GM21423 (cell line): ENCODE results near the gene PRPF6.
"Not testable (repeated sequence)": the region's sequence is repeated elsewhere in the genome, so short reads cannot be mapped to it uniquely, and the experiment has no call there.

Source experiments
- ATAC-seq: cut with Tn5 transposase; IDR thresholded peaks from one replicate; pipeline ENCODE4 v1.9.1; 2021; ENCODE audit warnings: mild to moderate bottlenecking, moderate library complexity; ENCODE audit not compliant: unreplicated experiment

PRPF6 gene

GRCh38 chr20:63972312-63973159 lies 8.4 kb upstream of the PRPF6 start:
- no peak for ATAC-seq

- ATAC-seq: no peak
These were observed 7.8 kb upstream of the PRPF6 start for GRCh38 chr20:63973160-63973479.

- ATAC-seq: peak; percentile 35
These were observed 7.1 kb upstream of the PRPF6 start for GRCh38 chr20:63973636-63974401.

GRCh38 chr20:63974402-63975200 lies 6.3 kb upstream of the PRPF6 start:
- ATAC-seq: no peak

- not testable (repeated sequence) for ATAC-seq
These were observed 4.4 kb upstream of the PRPF6 start for GRCh38 chr20:63976511-63976910.

GRCh38 chr20:63976980-63977738 lies 3.8 kb upstream of the PRPF6 start:
- no peak for ATAC-seq

- no peak for ATAC-seq
These were observed 3.1 kb upstream of the PRPF6 start for GRCh38 chr20:63977739-63978276.

GRCh38 chr20:63978319-63979228 lies 2.4 kb upstream of the PRPF6 start:
- ATAC-seq: no peak

- no peak for ATAC-seq
These were observed 1.7 kb upstream of the PRPF6 start for GRCh38 chr20:63979229-63979556.

GRCh38 chr20:63979557-63980316 lies 1.2 kb upstream of the PRPF6 start, which contains the start of gene SAMD10:
Gene SAMD10 (minus strand): TSS chr20:63979642. CDS start chr20:63979467, 175 bp downstream.
- no peak for ATAC-seq

- ATAC-seq: no peak
These were observed 571 bp upstream of the PRPF6 start for GRCh38 chr20:63980317-63980805.

GRCh38 chr20:63982937-63983336 lies 2.0 kb downstream of the PRPF6 start:
- no peak for ATAC-seq

GRCh38 chr20:64000906-64001305 lies 20.0 kb downstream of the PRPF6 start:
- no peak for ATAC-seq

GRCh38 chr20:64001607-64002011 lies 20.7 kb downstream of the PRPF6 start:
- ATAC-seq: no peak

- ATAC-seq: no peak
These were observed 23.2 kb downstream of the PRPF6 start for GRCh38 chr20:64003960-64004725.

GRCh38 chr20:64005394-64005793 lies 24.5 kb downstream of the PRPF6 start:
- no peak for ATAC-seq

- ATAC-seq: no peak
These were observed 25.6 kb downstream of the PRPF6 start for GRCh38 chr20:64006490-64006889.

- ATAC-seq: no peak
These were observed 26.0 kb downstream of the PRPF6 start for GRCh38 chr20:64006902-64007301.
